SH-SY5Y (cell line): ENCODE data around the gene GPSM1.

Experiments used
- GATA2 ChIP-seq: IDR thresholded peaks from 2 replicates; pipeline ENCODE4 v1.6.1; 2011; ENCODE audit warnings: mild to moderate bottlenecking, low read depth, low read length
- GATA3 ChIP-seq: IDR thresholded peaks from 2 replicates; pipeline ENCODE4 v1.6.1; 2011; ENCODE audit warnings: low read depth, mild to moderate bottlenecking, low read length, moderate library complexity

- TF ChIP-seq GATA3 (no peak), GATA2 (no peak)
Measured at GRCh38 chr9:136400038-136400834, 72.9 kb downstream of the GPSM1 start, which contains the start of gene SNAPC4.
